M059J (cell line): ENCODE data around the gene THSD7B. TPM values are rescaled to one million over a fixed set of nuclear protein-coding genes. Genes with fewer than 3 reads are reported as not detected.
A peak's percentile ranks its signal among the peaks of the same experiment; 100 is the strongest.

ENCODE experiments used
- DNase-seq: peaks from one replicate; pipeline ENCODE4 v3.0.0-alpha.2; 2012; ENCODE audit warnings: low read depth
- total RNA-seq: library from RNA; depleted of rRNA; stranded (reverse); fragments of >200 nt; shearing (Covaris generic); gene quantifications from 2 replicates; pipeline ENCODE4 v1.2.3, GENCODE V29; 2014

Gene THSD7B
- total RNA-seq, 1 experiment from 2014 or later, result 0.05 TPM

- DNase-seq, result no peak
Observed at GRCh38 chr2:137379186-137379585, 613.8 kb downstream of the THSD7B start.

GRCh38 chr2:137380610-137381009 lies 615.3 kb downstream of the THSD7B start:
- DNase-seq, result peak; percentile 48

GRCh38 chr2:137381731-137382130 lies 616.4 kb downstream of the THSD7B start:
- no peak for DNase-seq

GRCh38 chr2:137383391-137383790 lies 618.0 kb downstream of the THSD7B start:
- DNase-seq, result no peak

GRCh38 chr2:137387044-137387443 lies 621.7 kb downstream of the THSD7B start:
- DNase-seq, result no peak

GRCh38 chr2:137405496-137405895 lies 640.2 kb downstream of the THSD7B start:
- DNase-seq, result no peak

GRCh38 chr2:137411585-137411984 lies 646.2 kb downstream of the THSD7B start:
- DNase-seq, result no peak

GRCh38 chr2:137420744-137421143 lies 655.4 kb downstream of the THSD7B start:
- DNase-seq, result peak; percentile 2

- peak; percentile 3 for DNase-seq
Observed at GRCh38 chr2:137435162-137435561, 669.8 kb downstream of the THSD7B start.

- DNase-seq, result no peak
Observed at GRCh38 chr2:137437386-137437785, 672.0 kb downstream of the THSD7B start.

- no peak for DNase-seq
Observed at GRCh38 chr2:137444970-137445369, 679.6 kb downstream of the THSD7B start.

- no peak for DNase-seq
Observed at GRCh38 chr2:137449454-137449853, 684.1 kb downstream of the THSD7B start.

GRCh38 chr2:137454886-137455285 lies 689.5 kb downstream of the THSD7B start:
- no peak for DNase-seq

GRCh38 chr2:137467246-137467862 lies 702.0 kb downstream of the THSD7B start:
- DNase-seq, result peak; percentile 15

- DNase-seq, result no peak
Observed at GRCh38 chr2:137493261-137493660, 727.9 kb downstream of the THSD7B start.

- no peak for DNase-seq
Observed at GRCh38 chr2:137500599-137500998, 735.3 kb downstream of the THSD7B start.

GRCh38 chr2:137507237-137507636 lies 741.9 kb downstream of the THSD7B start:
- DNase-seq, result peak; percentile 1

GRCh38 chr2:137508739-137509384 lies 743.5 kb downstream of the THSD7B start:
- peak; percentile 20 for DNase-seq

GRCh38 chr2:137511526-137511925 lies 746.2 kb downstream of the THSD7B start:
- no peak for DNase-seq

GRCh38 chr2:137521653-137522619 lies 756.6 kb downstream of the THSD7B start:
- DNase-seq, result no peak

- no peak for DNase-seq
Observed at GRCh38 chr2:137522620-137523011, 757.3 kb downstream of the THSD7B start.

- no peak for DNase-seq
Observed at GRCh38 chr2:137523931-137524330, 758.6 kb downstream of the THSD7B start.
